Measurements from ENCODE around the gene PRICKLE1.

PRICKLE1 gene

DNA sequence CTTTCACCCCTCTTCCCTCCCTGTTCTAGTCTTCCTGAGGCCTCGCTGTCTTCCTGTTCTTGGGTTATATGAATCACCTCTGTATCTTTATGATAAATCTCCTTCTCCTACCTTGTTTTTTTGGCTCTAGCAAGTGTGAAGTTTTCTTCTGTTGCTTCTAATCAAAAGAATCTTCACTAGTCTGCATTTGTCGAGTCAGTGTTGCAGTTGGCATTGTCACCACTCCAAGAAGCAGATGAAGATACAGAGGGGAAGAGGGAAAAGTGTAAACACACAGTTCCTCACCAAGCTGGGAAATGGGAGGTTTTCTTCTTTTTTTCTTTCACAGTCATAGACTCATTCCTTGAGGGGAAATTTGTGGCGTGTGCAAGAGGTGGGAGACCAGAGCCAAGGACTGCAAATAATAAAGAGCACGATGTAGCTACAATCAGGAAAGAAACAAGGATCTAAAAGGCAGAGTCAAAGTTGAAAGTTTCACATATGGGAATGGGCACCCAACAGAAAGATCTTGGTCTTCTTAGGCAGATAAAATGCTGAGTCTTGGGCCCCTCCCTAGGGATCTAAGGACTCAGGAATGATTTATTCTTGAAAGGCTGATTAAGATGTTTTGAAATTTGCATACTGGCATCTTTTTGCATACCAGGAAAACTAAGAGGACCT lies 22.2 kb upstream of the PRICKLE1 start:
- in situ Hi-C loops (cut with HindIII; ENCODE audit: low sequenced_read_pairs): no loop called here
- TF ChIP-seq CTCF (IDR thresholded peaks at IDR 0.05; ENCODE audit: low read depth, low read length): no peak

GRCh38 chr12:42609605-42610004 lies 20.1 kb upstream of the PRICKLE1 start:
- in situ Hi-C loops (cut with HindIII; ENCODE audit: low sequenced_read_pairs): no loop called here
- DNase-seq (ENCODE audit: low read depth, low spot score): no peak
- H3K4me3 ChIP-seq (ENCODE audit: low read depth, low read length): no peak overlapping the region
- no peak for TF ChIP-seq CTCF (IDR thresholded peaks at IDR 0.05; ENCODE audit: low read depth, low read length)

More for the DNA sequence above, 22.2 kb upstream of the PRICKLE1 start:
- DNase-seq (ENCODE audit: low read depth, low spot score): no peak
- no peak overlapping the region for H3K4me3 ChIP-seq (ENCODE audit: low read depth, low read length)

DNA sequence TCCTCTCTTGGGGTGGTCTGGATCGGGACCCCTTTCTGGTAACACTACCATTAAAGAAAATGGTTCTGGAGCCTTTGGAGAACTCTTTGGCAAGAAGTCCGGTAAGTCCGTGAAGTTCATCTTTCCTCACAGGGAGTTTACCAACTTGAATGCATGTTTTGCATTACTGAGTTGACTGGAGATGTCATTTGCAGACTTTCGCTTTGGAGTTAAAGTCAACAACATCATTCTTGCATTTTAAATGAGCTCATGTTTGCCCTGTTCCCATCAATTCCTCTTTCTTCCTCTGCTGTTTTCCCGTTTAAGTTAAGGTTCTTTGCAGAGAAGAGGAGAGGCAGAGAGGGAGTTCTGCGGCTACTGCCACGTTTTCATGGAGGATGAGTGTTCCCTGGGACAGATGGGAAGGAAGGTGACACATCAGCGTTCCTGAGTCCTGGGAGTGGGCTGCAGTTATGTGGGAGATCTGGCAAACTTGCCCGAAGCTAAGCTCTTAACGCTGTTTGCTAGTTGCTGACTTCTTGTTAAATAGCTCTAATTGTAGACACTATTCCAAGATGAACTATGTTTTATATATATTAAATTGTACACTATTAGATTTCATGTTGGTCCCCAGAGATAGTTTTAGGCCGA lies 18.8 kb upstream of the PRICKLE1 start:
- no peak for TF ChIP-seq CTCF (IDR thresholded peaks at IDR 0.05; ENCODE audit: low read depth, low read length)
- no peak overlapping the region for H3K4me3 ChIP-seq (ENCODE audit: low read depth, low read length)
- in situ Hi-C loops (cut with HindIII; ENCODE audit: low sequenced_read_pairs): no loop called here
- no peak for DNase-seq (ENCODE audit: low read depth, low spot score)

GRCh38 chr12:42607584-42608058 lies 18.1 kb upstream of the PRICKLE1 start:
- in situ Hi-C loops (cut with HindIII; ENCODE audit: low sequenced_read_pairs): no loop called here
- TF ChIP-seq CTCF (IDR thresholded peaks at IDR 0.05; ENCODE audit: low read depth, low read length): no peak
- DNase-seq (ENCODE audit: low read depth, low spot score): no peak
- H3K4me3 ChIP-seq (ENCODE audit: low read depth, low read length): no peak overlapping the region

DNA sequence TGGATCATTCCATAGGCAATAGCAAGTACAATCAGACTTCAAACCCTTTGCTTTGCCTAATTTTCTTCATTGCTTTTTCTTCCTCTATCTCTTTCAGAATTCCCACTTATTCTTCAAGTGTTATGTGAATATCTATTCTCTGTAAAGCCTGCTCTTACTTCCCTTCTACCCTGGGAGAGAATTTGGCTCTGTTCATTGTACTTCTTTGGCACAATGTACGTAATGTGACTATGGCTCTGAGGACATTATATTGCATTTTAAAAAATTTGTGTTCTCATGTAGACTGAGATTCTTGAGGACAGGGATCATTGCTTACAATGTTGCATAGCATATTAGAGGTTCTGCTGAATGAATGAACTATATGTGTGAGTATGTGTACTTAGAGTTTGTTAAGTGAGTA lies 16.9 kb upstream of the PRICKLE1 start:
- in situ Hi-C loops (cut with HindIII; ENCODE audit: low sequenced_read_pairs): no loop called here
- H3K4me3 ChIP-seq (ENCODE audit: low read depth, low read length): no peak overlapping the region
- no peak for DNase-seq (ENCODE audit: low read depth, low spot score)
- TF ChIP-seq CTCF (IDR thresholded peaks at IDR 0.05; ENCODE audit: low read depth, low read length): no peak

GRCh38 chr12:42605685-42606084 lies 16.1 kb upstream of the PRICKLE1 start:
- TF ChIP-seq CTCF (IDR thresholded peaks at IDR 0.05; ENCODE audit: low read depth, low read length): no peak
- in situ Hi-C loops (cut with HindIII; ENCODE audit: low sequenced_read_pairs): no loop called here
- no peak for DNase-seq (ENCODE audit: low read depth, low spot score)
- H3K4me3 ChIP-seq (ENCODE audit: low read depth, low read length): no peak overlapping the region
